Measurements from ENCODE around the gene NUP58. TPM values are rescaled to one million over a fixed set of nuclear protein-coding genes. Genes with fewer than 3 reads are reported as not detected.
"Not testable (repeated sequence)": the region's sequence is repeated elsewhere in the genome, so short reads cannot be mapped to it uniquely, and the experiment has no call there.

NUP58 gene
- total RNA-seq, 1 experiment from 2014 or later = 106 TPM

DNA sequence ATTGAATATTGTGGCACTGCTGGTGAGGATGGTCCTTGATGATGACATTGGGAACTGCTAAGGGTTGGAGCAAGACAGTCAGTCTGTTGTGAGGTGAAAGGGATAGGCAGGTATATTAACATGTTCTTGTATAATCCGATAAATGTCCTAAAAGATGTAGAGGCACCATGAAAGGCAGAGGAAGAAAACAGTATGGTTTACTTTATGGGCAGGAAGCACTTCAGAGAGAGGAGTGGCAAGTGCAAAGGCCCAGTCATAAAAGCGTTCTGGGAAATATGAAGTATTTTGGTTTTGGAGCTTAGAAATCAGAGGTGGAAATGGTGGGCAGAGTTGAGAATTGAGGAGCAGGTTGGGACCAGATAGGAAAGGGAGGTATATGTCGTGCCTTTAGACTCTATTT is 9.5 kb downstream of the NUP58 start:
- H3K27ac Mint-ChIP-seq (ENCODE audit: low read depth, unreplicated experiment) = peak overlapping the region; percentile 60
- ChIA-PET CTCF (no interaction called here), POLR2A (interaction anchor here (0.6 to 11.4 kb wide), 2 partner anchors 7 to 14 kb away, joined by 3 to 186 read pairs; partner anchors contain the start of gene NUP58)
- H3K36me3 Mint-ChIP-seq (ENCODE audit: insufficient read depth, unreplicated experiment) = peaks cover 100% of the 10 kb centered on the region
- H3K4me1 Mint-ChIP-seq (ENCODE audit: insufficient read depth, unreplicated experiment) = peaks cover 12% of the 10 kb centered on the region
- intact Hi-C loops (cut with micrococcal nuclease) = no loop called here
- BruUV-seq (replicated peaks) = no TSS peak
- H3K4me3 Mint-ChIP-seq (ENCODE audit: unreplicated experiment) = no peak overlapping the region
- H3K9me3 Mint-ChIP-seq (ENCODE audit: unreplicated experiment) = no peaks in the 10 kb centered on the region
- H3K27me3 Mint-ChIP-seq (ENCODE audit: insufficient read depth, unreplicated experiment) = no peaks in the 10 kb centered on the region
- no peak for DNase-seq (ENCODE audit: unreplicated experiment)
- no peak for TF ChIP-seq CTCF (IDR thresholded peaks at IDR 0.05; ENCODE audit: unreplicated experiment)

- intact Hi-C loops (cut with micrococcal nuclease); H3K27me3 Mint-ChIP-seq (ENCODE audit: insufficient read depth, unreplicated experiment); H3K9me3 Mint-ChIP-seq (ENCODE audit: unreplicated experiment); BruUV-seq (replicated peaks): not testable (repeated sequence)
- ChIA-PET CTCF (interaction anchor here (1.2 kb wide), 1 partner anchor 32 kb away, joined by 9 read pairs; the partner anchor contains the start of gene MTMR6), POLR2A (interaction anchor here (0.7 to 11.4 kb wide), 4 partner anchors 10 to 32 kb away, joined by 5 to 186 read pairs (median 21); partner anchors contain the start of genes MTMR6 and NUP58)
- peaks cover 17% of the 10 kb centered on the region for H3K4me1 Mint-ChIP-seq (ENCODE audit: insufficient read depth, unreplicated experiment)
- H3K4me3 Mint-ChIP-seq (ENCODE audit: unreplicated experiment) = peak overlapping the region; percentile 35
- peaks cover 65% of the 10 kb centered on the region for H3K36me3 Mint-ChIP-seq (ENCODE audit: insufficient read depth, unreplicated experiment)
- DNase-seq (ENCODE audit: unreplicated experiment) = peak; percentile 54
- peak overlapping the region; percentile 93 for H3K27ac Mint-ChIP-seq (ENCODE audit: low read depth, unreplicated experiment)
These were observed 17.5 kb downstream of the NUP58 start for GRCh38 chr13:25318946-25319345.

GRCh38 chr13:25319771-25320170 is 18.3 kb downstream of the NUP58 start:
- ChIA-PET POLR2A (interaction anchor here (0.6 to 11.4 kb wide), 6 partner anchors 14 to 232 kb away, joined by 3 to 186 read pairs (median 4); partner anchors contain the start of genes MTMR6 and NUP58), CTCF (no interaction called here)
- no TSS peak for BruUV-seq (replicated peaks)
- H3K4me3 Mint-ChIP-seq (ENCODE audit: unreplicated experiment) = no peak overlapping the region
- peaks cover 17% of the 10 kb centered on the region for H3K4me1 Mint-ChIP-seq (ENCODE audit: insufficient read depth, unreplicated experiment)
- peak overlapping the region; percentile 93 for H3K27ac Mint-ChIP-seq (ENCODE audit: low read depth, unreplicated experiment)
- no peak for TF ChIP-seq CTCF (IDR thresholded peaks at IDR 0.05; ENCODE audit: unreplicated experiment)
- H3K36me3 Mint-ChIP-seq (ENCODE audit: insufficient read depth, unreplicated experiment) = peaks cover 64% of the 10 kb centered on the region
- intact Hi-C loops (cut with micrococcal nuclease) = no loop called here
- H3K9me3 Mint-ChIP-seq (ENCODE audit: unreplicated experiment) = no peaks in the 10 kb centered on the region
- no peak for DNase-seq (ENCODE audit: unreplicated experiment)
- H3K27me3 Mint-ChIP-seq (ENCODE audit: insufficient read depth, unreplicated experiment) = no peaks in the 10 kb centered on the region

- BruUV-seq (replicated peaks) = no TSS peak
- POLR2A ChIA-PET = interaction anchor here (1.5 to 2.6 kb wide), 2 partner anchors 9 to 21 kb away, joined by 9 to 10 read pairs; no protein-coding TSS in a partner anchor
These were observed 22.7 kb downstream of the NUP58 start for GRCh38 chr13:25324100-25324499.

More at GRCh38 chr13:25324100-25324499, 22.7 kb downstream of the NUP58 start:
- Mint-ChIP-seq H3K27me3 (ENCODE audit: insufficient read depth, unreplicated experiment) (no peaks in the 10 kb centered on the region), H3K9me3 (ENCODE audit: unreplicated experiment) (no peaks in the 10 kb centered on the region), H3K36me3 (ENCODE audit: insufficient read depth, unreplicated experiment) (peaks cover 77% of the 10 kb centered on the region), H3K27ac (ENCODE audit: low read depth, unreplicated experiment) (no peak overlapping the region), H3K4me1 (ENCODE audit: insufficient read depth, unreplicated experiment) (peaks cover under 1% of the 10 kb centered on the region), H3K4me3 (ENCODE audit: unreplicated experiment) (no peak overlapping the region)
- no peak for DNase-seq (ENCODE audit: unreplicated experiment)
- CTCF ChIA-PET = no interaction called here
- intact Hi-C loops (cut with micrococcal nuclease) = no loop called here
- TF ChIP-seq CTCF (IDR thresholded peaks at IDR 0.05; ENCODE audit: unreplicated experiment) = no peak

Data from MCF 10A (cell line).